Right hindlimb (tissue), 1 donor: ENCODE results near the gene SYT15.
"Not testable (repeated sequence)": the region's sequence is repeated elsewhere in the genome, so short reads cannot be mapped to it uniquely, and the experiment has no call there.

Experiments
- DNase-seq: peaks from one replicate; pipeline ENCODE4 v3.0.0-alpha.2; 2018

SYT15 gene

DNA sequence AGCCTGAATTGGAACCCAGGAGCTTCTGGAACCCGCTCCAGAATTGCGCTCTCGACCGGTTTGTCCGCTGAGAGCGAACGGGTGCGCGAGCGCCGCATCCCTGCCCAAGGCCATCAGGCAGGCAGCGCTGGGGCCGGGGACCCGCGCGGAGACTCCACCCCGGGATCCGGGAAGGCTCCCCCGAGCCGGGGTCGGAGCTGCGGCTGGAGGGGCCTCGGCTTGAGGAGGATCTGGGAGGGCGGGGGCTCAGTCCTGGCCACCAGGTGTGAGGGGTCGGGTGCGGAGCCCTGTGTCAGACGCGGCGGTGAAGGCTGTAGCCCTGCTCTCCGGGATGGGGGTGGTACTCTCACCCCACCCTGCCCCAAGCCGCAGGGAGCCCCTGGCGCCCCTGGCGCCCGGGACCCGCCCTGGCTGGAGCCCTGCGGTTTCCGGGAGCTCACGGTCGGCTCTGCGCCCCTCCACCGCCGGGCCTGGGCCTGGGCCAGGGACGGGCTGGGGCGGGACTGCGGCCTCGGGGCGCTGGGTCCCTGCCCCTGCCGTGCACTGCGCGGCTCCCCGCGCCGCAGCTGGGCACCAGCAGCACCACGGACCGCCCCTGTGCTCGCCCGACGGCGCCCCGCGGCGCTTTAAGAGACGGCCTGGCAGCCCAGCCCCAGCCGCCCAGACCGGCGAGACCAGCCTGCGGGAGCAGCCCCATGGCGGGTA lies at the start of gene SYT15:
Gene SYT15 (plus strand): TSS at position 655 of the 705 bp plus-strand sequence. CDS start 41 bp downstream, at position 696.
- DNase-seq = peak; percentile 10

- not testable (repeated sequence) for DNase-seq
These were observed 49.2 kb upstream of the SYT15 start for GRCh38 chr10:46529742-46530141.

GRCh38 chr10:46530249-46531186 lies 48.4 kb upstream of the SYT15 start:
- peak; percentile 75 for DNase-seq

GRCh38 chr10:46532256-46532655 lies 46.7 kb upstream of the SYT15 start:
- DNase-seq = not testable (repeated sequence)

DNA sequence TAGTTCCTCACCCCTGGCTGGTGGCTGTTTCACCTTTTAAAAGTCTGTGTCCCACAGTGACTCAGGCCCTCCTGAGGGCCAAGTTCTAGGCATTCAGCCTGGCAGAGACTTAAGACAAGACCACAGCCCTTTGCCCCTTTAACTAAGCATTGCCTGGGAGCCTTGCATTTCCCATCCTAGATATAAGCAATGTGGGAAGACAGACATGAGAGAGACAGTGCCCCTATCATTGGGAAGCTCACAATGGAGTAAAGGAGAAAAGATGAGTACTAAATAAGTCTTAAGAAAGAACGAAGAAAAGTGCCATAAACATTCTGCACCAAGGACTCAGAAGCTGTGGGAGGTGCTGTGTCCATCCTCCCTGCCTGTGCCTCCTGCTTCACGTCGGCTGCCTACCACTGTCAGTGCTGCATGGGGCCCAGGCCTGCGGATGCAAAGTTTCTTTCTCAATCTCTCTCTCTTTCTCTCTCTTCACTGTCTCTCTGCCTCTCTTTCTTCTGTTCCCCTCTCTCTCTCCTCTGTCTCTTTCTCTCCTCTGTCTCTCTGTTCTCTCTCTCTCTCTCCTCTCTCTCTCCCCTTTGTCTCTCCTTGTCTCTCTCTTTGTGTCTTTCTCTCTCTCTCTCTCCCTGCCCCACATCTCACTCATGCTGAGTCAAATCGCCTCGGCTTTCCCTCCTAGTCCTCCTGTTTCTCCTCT lies 44.0 kb upstream of the SYT15 start:
- no peak for DNase-seq

DNA sequence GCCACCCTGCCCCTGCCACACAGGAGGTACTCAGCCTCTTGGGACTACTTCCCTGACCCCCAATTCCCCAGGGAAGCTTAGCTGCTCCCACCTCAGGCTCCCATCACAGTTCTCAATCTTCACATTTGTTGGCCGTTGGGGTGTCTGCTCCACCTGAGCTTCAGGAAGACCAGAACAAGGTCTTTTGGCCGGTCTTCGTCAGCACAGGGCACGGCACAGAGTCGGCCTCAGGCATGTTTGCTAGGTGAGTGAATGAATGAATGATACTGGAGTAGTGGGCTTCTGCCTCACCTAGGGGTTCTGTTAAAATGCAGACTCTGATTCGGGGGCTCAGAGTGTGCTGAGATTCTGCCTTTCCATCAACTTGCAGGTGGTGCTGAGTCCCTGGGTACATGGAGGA lies 42.8 kb upstream of the SYT15 start:
- DNase-seq = no peak

DNA sequence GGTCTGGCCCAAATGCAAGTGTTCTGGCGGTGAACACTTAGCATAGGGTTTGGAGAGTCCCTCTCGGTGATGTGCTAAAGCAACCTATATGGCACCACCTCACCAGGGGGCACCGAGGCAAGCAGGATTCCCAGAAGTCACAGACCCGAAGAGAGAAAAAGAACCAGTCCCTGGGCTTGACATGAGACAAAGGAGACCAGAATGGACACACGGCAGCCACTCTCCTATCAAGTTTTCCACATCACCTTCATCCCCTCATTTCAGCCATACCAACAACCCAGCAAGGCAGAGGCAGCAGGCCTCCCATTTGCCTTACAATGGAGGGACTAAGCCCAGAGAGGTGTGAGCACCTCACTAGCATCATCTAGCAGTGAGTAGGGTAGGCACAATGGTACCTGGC lies 42.1 kb upstream of the SYT15 start:
- no peak for DNase-seq

- no peak for DNase-seq
These were observed 41.6 kb upstream of the SYT15 start for GRCh38 chr10:46537309-46537708.

GRCh38 chr10:46538155-46538554 lies 40.8 kb upstream of the SYT15 start:
- no peak for DNase-seq

- DNase-seq = no peak
These were observed 40.1 kb upstream of the SYT15 start for GRCh38 chr10:46538717-46539426.

GRCh38 chr10:46539596-46540411 lies 39.1 kb upstream of the SYT15 start:
- no peak for DNase-seq

- DNase-seq = no peak
These were observed 38.4 kb upstream of the SYT15 start for GRCh38 chr10:46540412-46541016.

DNA sequence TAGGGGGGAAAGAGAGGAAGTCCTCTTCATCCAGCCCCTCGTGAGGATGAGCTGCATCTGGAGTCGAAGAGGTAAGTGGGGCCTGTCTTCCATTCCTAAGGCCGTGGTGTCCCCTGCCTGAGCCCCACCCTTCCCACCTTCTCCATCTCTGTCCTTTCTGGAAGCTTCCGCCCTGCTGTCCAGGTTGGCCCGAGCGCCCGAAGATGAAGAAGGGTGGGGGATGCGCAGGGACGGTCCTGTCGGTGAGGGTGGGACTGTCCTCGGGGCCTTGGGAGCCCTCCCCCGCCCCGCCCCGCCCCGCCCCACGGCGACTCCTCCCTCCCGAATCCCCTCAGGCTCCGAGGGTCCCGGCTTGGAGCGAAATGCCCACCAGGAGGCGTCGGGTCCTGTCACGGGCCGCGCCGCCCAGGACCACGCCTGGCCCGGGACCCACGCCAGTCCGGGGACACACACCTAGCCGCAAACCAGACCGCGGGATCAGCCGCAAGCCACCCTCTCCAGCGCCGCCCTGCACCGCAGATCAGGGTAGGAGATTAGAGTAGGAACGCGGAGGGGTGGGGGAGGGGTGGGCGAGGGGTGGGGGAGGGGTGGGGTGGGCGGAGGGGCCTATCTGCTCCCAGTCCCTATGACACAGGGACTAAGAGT lies 37.8 kb upstream of the SYT15 start:
- DNase-seq = no peak

DNA sequence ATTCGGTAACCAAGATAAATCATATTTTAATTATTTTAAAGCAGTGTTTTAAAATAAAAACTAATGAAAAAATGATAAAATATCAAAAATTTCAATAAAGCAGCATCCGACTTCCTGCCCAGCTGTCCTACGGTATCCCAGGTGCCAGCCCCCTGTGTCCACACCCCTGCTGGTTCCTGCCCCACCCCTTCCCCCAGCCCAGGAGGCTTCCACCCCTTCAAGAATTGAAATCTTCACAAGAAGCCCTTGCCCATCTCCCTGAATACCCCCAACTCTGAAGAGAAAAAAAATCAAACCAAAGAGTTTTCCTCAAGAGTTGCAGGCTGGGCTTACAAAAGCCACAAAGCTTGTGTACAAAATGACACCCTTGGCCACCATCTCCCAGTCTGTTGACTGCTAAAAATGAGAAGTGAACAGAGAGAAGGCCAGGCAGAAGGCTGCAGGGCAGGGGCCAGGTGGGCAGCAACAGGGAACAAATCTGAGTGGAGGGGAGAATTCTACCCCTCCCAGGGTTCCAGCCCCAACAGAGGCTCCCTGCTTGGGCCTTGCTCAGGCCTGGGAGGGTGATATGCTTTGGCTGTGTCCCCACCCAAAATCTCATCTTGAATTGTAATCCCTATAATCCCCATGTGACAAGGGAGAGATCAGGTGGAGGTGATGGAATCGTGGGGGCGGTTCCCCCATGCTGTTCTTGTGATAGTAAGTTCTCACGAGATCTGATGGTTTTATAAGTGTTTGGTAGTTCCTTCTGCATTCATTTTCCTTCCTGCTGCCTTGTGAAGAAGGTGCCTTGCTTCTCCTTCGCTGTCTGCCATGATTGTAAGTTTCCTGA lies 37.0 kb upstream of the SYT15 start:
- DNase-seq = no peak

- no peak for DNase-seq
These were observed 36.1 kb upstream of the SYT15 start for GRCh38 chr10:46542567-46543465.

DNA sequence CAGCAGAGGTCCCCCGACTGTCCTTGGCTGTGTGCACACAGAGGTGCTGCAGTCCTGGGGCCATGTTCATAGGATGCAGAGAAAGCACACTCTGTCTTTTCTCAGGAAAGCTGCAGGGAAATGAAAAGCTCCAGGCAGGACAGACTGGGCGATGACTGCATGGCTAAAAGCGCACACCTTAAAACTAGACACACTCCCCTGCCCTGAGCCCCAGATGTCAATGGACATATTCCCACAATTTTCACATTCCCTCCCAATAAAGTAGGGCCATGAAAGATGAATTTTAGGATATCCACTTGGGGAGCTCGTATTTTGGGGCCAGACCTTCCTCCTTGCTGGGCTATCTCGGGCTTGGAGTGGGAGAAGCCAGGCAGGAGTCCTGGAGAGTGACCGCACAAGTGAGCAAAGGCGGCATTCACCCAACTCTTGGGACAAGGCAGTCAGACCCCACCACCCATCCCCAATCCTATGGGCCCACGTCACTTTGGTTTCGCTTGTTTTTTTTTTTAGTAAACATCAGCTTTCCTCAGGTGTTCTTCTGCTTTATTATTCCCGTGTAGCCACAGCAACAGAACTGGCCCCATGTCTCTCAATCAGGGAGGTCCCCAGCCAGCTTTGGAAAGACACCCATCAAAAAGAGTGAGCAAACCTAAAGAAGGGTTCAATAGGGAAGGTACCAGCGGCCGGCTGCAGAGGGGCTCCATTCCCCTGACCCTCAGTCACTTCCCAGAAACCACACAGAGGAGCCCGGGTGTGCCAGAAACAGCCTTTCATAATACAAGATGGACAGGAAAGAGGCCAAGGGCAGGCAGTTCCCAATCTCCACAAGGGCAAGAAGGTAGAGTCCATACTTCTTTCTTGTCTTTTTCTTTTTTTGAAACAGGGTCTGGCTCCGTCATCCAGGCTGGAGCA lies 35.2 kb upstream of the SYT15 start:
- DNase-seq = no peak

DNA sequence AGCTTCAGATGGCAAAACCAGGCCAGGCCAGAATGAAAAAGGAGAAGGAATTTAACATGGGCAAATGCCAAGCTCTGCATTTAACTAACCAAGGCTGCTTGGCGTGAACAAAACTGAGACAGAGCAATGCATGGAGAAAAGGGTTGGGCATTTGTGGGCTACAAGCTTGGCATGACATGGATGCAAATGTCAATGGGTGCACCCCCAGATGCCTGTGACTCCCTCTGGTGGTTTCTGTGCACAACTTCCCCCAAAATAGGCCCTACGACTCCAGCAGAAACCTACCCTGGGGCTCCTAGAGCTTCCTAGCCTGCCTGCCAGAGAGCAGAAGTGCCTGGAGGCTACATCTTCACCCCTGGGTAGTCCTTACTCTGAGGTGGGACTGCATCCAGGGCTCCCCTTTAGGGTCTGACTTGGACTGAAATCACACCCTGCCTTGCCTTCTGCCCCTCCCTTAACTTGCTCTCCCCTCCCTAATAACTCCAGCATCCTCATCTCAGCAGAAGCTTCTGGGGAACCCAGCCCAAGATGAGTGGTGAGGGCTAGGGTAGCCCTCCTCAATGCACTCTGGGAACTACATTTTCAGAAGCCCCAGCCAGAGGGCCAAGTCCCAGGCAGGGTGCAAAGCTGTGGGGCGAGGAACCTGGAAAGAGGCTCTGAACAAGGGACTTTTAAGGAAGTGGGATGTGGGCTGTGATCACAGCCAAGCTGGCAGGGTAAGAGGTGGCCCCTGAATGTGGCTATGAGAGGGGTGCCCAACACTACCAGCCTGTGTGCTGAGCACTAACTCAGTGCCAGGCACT lies 33.7 kb upstream of the SYT15 start:
- DNase-seq = no peak
